Measurements from ENCODE around the gene PXDN. TPM values are rescaled to one million over a fixed set of nuclear protein-coding genes. Genes with fewer than 3 reads are reported as not detected.
A peak's percentile ranks its signal among the peaks of the same experiment; 100 is the strongest.

PXDN gene, protein sequence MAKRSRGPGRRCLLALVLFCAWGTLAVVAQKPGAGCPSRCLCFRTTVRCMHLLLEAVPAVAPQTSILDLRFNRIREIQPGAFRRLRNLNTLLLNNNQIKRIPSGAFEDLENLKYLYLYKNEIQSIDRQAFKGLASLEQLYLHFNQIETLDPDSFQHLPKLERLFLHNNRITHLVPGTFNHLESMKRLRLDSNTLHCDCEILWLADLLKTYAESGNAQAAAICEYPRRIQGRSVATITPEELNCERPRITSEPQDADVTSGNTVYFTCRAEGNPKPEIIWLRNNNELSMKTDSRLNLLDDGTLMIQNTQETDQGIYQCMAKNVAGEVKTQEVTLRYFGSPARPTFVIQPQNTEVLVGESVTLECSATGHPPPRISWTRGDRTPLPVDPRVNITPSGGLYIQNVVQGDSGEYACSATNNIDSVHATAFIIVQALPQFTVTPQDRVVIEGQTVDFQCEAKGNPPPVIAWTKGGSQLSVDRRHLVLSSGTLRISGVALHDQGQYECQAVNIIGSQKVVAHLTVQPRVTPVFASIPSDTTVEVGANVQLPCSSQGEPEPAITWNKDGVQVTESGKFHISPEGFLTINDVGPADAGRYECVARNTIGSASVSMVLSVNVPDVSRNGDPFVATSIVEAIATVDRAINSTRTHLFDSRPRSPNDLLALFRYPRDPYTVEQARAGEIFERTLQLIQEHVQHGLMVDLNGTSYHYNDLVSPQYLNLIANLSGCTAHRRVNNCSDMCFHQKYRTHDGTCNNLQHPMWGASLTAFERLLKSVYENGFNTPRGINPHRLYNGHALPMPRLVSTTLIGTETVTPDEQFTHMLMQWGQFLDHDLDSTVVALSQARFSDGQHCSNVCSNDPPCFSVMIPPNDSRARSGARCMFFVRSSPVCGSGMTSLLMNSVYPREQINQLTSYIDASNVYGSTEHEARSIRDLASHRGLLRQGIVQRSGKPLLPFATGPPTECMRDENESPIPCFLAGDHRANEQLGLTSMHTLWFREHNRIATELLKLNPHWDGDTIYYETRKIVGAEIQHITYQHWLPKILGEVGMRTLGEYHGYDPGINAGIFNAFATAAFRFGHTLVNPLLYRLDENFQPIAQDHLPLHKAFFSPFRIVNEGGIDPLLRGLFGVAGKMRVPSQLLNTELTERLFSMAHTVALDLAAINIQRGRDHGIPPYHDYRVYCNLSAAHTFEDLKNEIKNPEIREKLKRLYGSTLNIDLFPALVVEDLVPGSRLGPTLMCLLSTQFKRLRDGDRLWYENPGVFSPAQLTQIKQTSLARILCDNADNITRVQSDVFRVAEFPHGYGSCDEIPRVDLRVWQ (N-terminal part only)
- not detected in 2 replicates for total RNA-seq (2016; rRNA removed; fragmentation: Illumina TruSeq; extraction: Trizol)
- total RNA-seq (2016; cell fraction: cytosol; rRNA removed; fragmentation: Illumina TruSeq; extraction: Trizol; ENCODE audit: low read depth), result not detected in 2 replicates
- total RNA-seq (2016; cell fraction: insoluble cytoplasmic fraction; rRNA removed; fragmentation: Illumina TruSeq; extraction: Trizol), result not detected in 2 replicates
- total RNA-seq (2016; cell fraction: membrane; rRNA removed; fragmentation: Illumina TruSeq; extraction: Trizol), result not detected in 2 replicates
- not detected in 2 replicates for total RNA-seq (2016; cell fraction: nucleus; rRNA removed; fragmentation: Illumina TruSeq; extraction: Trizol)
- not detected in 2 replicates for polyA plus RNA-seq (2011; rRNA removed)
- 0.04 TPM in 1 of 2 replicates, not detected in the other for polyA plus RNA-seq (2011; cell fraction: cytosol; rRNA removed)
- not detected in 2 replicates for polyA plus RNA-seq (2011; cell fraction: nucleus; rRNA removed)
- not detected in 2 replicates for polyA plus RNA-seq (2012)
- not detected in 2 replicates for polyA plus RNA-seq (2016; cell fraction: cytosol; fragmentation: Illumina TruSeq; extraction: Trizol; ENCODE audit: low read depth)
- polyA plus RNA-seq (2016; cell fraction: insoluble cytoplasmic fraction; fragmentation: Illumina TruSeq; extraction: Trizol; ENCODE audit: low read depth), result not detected in 2 replicates
- not detected in 2 replicates for polyA plus RNA-seq (2016; cell fraction: membrane; fragmentation: Illumina TruSeq; extraction: Trizol; ENCODE audit: low read depth)
- not detected in 2 replicates for polyA plus RNA-seq (2016; cell fraction: nucleus; fragmentation: Illumina TruSeq; extraction: Trizol; ENCODE audit: insufficient read depth, low read depth)
- polyA minus RNA-seq (2011; rRNA and poly(A)+ RNA removed; ENCODE audit: low replicate concordance), result 8.0 TPM in 1 of 2 replicates, not detected in the other
- polyA minus RNA-seq (2011; cell fraction: cytosol; rRNA and poly(A)+ RNA removed), result 0.53 TPM in 1 of 2 replicates, not detected in the other
- polyA minus RNA-seq (2011; cell fraction: nucleus; rRNA and poly(A)+ RNA removed), result 0.26 TPM in 1 of 2 replicates, not detected in the other
- Bru-seq, nascent RNA, result not detected
- percentile 1 among the genes with signal in this experiment for BruChase-seq, experiment 1, labeled RNA remaining after a 6-hour chase
- not detected for BruChase-seq, experiment 2, labeled RNA remaining after a 2-hour chase
- long read RNA-seq, experiment 1, result 0 reads
- long read RNA-seq, experiment 2, result 0 reads

GRCh38 chr2:1744446-1745170, at the start of gene PXDN:
Gene PXDN (minus strand): TSS chr2:1744515. CDS start chr2:1744455, 60 bp downstream.
- FAIRE-seq, result no peak
- no peak for ATAC-seq
- 62% methylated on average over 49 of the region's 71 CpGs for WGBS (ENCODE audit: low lambda C conversion rate)
- POLR2A ChIA-PET, result no interaction called here
- CTCF ChIA-PET (ENCODE audit: low intra/inter-chr PET ratio, low total read pairs), result no interaction called here
- H3K9me3 ChIP-seq (ENCODE audit: low read length), result no peaks in the 10 kb centered on the region
- BruUV-seq (replicated peaks), result no TSS peak
- no peaks in the 10 kb centered on the region for H3K79me2 ChIP-seq (ENCODE audit: insufficient read depth, low read length)
- no peak within 1 kb of the TSS for H3K9ac ChIP-seq (ENCODE audit: insufficient read depth, low read depth, low read length)
- H4K20me1 ChIP-seq (ENCODE audit: insufficient read depth, low read length), result no peaks in the 10 kb centered on the region
- no peak within 1 kb of the TSS for H3K4me2 ChIP-seq (ENCODE audit: low read depth, low read length)
- peaks cover 2 to 35% of the 10 kb centered on the region in 2 experiments; a peak in 4 of 5 replicates for H3K27me3 ChIP-seq (ENCODE audit: control insufficient read depth in 1 of 2, insufficient read depth in 2 of 2, low read length in 2 of 2)
- no peak for DNase-seq (ENCODE audit: low spot score)
- intact Hi-C loops (cut with micrococcal nuclease; ENCODE audit: unreplicated experiment), result no loop called here
- no peaks in the 10 kb centered on the region for H3K4me1 ChIP-seq (ENCODE audit: insufficient read depth, low read length)
- no peak within 1 kb of the TSS for H3K4me3 ChIP-seq (replicated peaks in 1 of 3; ENCODE audit: insufficient read depth in 1 of 3, low read depth in 2 of 3, low read length in 3 of 3)
- H3K36me3 ChIP-seq (replicated peaks in 1 of 2; ENCODE audit: control insufficient read depth in 1 of 2, insufficient read depth in 2 of 2, low read length in 2 of 2), result no peaks in the 10 kb centered on the region
- H2AFZ ChIP-seq (ENCODE audit: low read length), result no peak within 1 kb of the TSS
- no peak within 1 kb of the TSS for H3K27ac ChIP-seq (ENCODE audit: extremely low read length, insufficient read depth, low read length)
- in situ Hi-C loops (cut with HindIII; ENCODE audit: extremely low pct_ligation_motif_present, low pct_unique_long_range_greater_than_20kb), result no loop called here
- TF ChIP-seq SSRP1 (CRISPR knock-in tag; IDR thresholded peaks at IDR 0.05), result no peak
- no peak for TF ChIP-seq POGZ (CRISPR knock-in tag; IDR thresholded peaks at IDR 0.05)
- TF ChIP-seq ZNF768 (CRISPR knock-in tag; IDR thresholded peaks at IDR 0.05), result no peak
- no peak for TF ChIP-seq SALL2 (CRISPR knock-in tag; IDR thresholded peaks at IDR 0.05)
- no peak for TF ChIP-seq ZBTB33 (CRISPR knock-in tag; IDR thresholded peaks at IDR 0.05)
- TF ChIP-seq, protein P1, sequence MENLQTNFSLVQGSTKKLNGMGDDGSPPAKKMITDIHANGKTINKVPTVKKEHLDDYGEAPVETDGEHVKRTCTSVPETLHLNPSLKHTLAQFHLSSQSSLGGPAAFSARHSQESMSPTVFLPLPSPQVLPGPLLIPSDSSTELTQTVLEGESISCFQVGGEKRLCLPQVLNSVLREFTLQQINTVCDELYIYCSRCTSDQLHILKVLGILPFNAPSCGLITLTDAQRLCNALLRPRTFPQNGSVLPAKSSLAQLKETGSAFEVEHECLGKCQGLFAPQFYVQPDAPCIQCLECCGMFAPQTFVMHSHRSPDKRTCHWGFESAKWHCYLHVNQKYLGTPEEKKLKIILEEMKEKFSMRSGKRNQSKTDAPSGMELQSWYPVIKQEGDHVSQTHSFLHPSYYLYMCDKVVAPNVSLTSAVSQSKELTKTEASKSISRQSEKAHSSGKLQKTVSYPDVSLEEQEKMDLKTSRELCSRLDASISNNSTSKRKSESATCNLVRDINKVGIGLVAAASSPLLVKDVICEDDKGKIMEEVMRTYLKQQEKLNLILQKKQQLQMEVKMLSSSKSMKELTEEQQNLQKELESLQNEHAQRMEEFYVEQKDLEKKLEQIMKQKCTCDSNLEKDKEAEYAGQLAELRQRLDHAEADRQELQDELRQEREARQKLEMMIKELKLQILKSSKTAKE (CRISPR knock-in tag; IDR thresholded peaks at IDR 0.05; ENCODE audit: borderline replicate concordance), result no peak
- TF ChIP-seq, protein P2, sequence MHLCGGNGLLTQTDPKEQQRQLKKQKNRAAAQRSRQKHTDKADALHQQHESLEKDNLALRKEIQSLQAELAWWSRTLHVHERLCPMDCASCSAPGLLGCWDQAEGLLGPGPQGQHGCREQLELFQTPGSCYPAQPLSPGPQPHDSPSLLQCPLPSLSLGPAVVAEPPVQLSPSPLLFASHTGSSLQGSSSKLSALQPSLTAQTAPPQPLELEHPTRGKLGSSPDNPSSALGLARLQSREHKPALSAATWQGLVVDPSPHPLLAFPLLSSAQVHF (CRISPR knock-in tag; IDR thresholded peaks at IDR 0.05), result no peak
- TF ChIP-seq ZBTB20 (CRISPR knock-in tag; IDR thresholded peaks at IDR 0.05; ENCODE audit: borderline replicate concordance, low read depth), result no peak
